GM06990 (cell line): ENCODE measurements around the gene TRHDE.

Experiments
- DNase-seq: peaks from one replicate; pipeline ENCODE4 v3.0.0-alpha.2; 2011; ENCODE audit not compliant: insufficient read length; ENCODE audit errors: extremely low read depth
- H3K27me3 ChIP-seq: replicated peaks from 2 replicates; pipeline ENCODE4 v1.6.0; 2011; ENCODE audit warnings: low read length; ENCODE audit not compliant: control insufficient read depth, insufficient read depth
- H3K36me3 ChIP-seq: 2 replicates; pipeline ENCODE4 v1.5.1; 2011; ENCODE audit warnings: low read length; ENCODE audit not compliant: control insufficient read depth, insufficient read depth
- H3K4me3 ChIP-seq: replicated peaks from 2 replicates; pipeline ENCODE4 v1.5.1; 2011; ENCODE audit warnings: low read depth, mild to moderate bottlenecking, control low read depth, low read length
- TF ChIP-seq, protein P1 (sequence below): IDR thresholded peaks from 2 replicates; pipeline ENCODE4 v1.5.1; 2011; ENCODE audit warnings: low read length, control low read depth, mild to moderate bottlenecking, inconsistent platforms; ENCODE audit not compliant: insufficient read depth, poor library complexity, severe bottlenecking

The TRHDE gene

DNA sequence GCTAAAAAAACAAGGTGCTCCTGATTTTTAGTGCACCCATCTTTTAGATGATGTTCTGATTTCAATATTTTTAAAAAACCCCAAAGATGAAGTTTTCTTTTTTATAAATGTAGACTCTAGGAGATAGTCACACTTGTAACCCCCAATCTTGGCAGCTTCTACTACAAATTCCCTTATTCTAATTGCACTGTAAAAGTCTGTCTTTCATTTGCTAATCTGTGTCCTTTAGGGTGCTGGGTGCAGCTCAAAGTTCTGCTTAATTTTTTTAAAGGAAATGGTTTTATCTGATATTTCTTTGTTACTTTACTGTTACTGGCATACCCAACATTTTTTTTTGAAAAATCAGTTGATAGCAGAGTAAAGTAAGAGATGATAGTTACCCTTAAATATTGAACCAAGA, 172.0 kb downstream of the TRHDE start:
- DNase-seq, result no peak
- Histone ChIP-seq H3K4me3 (no peak overlapping the region), H3K36me3 (no peaks in the 10 kb centered on the region), H3K27me3 (no peaks in the 10 kb centered on the region)
- TF ChIP-seq, protein P1, sequence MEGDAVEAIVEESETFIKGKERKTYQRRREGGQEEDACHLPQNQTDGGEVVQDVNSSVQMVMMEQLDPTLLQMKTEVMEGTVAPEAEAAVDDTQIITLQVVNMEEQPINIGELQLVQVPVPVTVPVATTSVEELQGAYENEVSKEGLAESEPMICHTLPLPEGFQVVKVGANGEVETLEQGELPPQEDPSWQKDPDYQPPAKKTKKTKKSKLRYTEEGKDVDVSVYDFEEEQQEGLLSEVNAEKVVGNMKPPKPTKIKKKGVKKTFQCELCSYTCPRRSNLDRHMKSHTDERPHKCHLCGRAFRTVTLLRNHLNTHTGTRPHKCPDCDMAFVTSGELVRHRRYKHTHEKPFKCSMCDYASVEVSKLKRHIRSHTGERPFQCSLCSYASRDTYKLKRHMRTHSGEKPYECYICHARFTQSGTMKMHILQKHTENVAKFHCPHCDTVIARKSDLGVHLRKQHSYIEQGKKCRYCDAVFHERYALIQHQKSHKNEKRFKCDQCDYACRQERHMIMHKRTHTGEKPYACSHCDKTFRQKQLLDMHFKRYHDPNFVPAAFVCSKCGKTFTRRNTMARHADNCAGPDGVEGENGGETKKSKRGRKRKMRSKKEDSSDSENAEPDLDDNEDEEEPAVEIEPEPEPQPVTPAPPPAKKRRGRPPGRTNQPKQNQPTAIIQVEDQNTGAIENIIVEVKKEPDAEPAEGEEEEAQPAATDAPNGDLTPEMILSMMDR, result no peak

DNA sequence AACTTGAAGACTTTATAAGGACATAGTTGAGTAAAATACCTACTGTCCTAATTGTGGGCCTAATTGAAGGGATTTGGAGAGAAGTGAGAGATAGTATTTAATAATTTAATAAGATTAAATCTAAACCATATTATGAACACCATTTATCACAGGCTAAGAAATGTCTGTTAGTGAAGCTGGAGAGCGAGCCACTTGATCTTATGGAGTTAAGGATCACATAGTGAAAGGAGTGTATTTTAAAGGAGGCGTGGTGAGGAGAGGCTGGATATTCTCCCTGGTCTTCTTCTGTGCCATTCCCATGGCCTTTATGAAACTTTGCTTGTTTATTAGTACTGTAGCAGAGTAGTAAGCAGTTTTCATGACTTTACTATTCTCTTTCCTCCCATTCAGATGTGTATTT, 172.4 kb downstream of the TRHDE start:
- H3K4me3 ChIP-seq, result no peak overlapping the region
- no peaks in the 10 kb centered on the region for H3K36me3 ChIP-seq
- no peak for DNase-seq
- no peaks in the 10 kb centered on the region for H3K27me3 ChIP-seq
- TF ChIP-seq, protein P1, result no peak

DNA sequence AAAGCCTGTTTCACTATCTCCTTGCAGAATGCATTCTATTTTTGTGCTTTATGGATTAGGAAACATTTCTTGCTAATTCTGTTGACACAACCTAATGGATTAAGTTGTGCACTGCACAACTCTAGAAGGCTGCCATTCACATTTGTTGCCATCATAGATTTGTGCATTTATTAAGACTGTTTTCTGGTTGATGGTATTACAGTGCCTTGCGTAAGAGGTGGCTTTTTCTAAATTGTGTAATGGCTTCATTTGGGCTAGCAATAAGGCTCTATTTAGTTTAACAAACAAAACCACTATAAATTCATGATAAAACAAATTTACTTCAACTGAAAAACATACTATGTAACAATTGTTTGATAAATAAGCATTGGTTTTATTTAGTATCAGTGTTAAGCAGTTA, 175.9 kb downstream of the TRHDE start:
- H3K36me3 ChIP-seq, result no peaks in the 10 kb centered on the region
- TF ChIP-seq, protein P1, result no peak
- no peak for DNase-seq
- no peak overlapping the region for H3K4me3 ChIP-seq
- no peaks in the 10 kb centered on the region for H3K27me3 ChIP-seq

DNA sequence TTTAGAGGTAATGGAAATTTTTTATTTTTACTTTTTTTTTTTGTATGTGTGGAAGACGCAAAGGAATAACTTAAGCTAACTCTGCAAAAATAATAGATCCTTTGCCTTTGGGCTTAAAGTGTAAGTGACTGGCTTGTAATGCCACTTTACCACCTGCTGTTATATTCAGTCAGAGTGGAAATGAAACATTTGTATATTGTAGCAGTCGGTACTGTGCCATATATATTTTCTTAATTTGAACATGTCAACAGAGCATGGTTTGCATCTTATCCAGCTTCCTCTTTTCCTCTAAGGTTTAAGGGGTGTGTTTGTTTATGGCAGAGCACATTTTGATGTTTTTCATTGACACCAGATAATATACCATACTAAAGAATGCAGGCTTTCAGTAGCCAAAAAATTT, 176.6 kb downstream of the TRHDE start:
- no peak overlapping the region for H3K4me3 ChIP-seq
- TF ChIP-seq, protein P1, result no peak
- DNase-seq, result no peak
- H3K27me3 ChIP-seq, result no peaks in the 10 kb centered on the region
- H3K36me3 ChIP-seq, result no peaks in the 10 kb centered on the region

DNA sequence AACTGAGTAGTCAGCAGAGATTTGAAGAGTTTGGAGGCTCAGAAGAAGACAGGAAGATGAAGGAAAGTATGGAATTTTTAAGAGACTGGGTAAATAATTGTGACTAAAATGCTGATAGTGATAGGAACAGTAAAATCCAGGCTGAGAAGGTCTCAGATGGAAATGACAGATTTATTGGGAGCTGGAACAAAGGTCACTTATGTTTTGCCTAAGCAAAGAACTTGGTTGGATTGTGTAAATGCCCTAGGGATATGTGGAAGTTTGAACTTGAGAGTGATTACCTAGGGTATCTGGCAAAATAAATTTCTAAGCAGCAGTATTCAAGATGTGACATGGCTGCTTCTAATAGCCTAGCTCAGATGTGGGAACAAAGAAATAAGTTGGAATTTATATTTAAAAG, 180.9 kb downstream of the TRHDE start:
- TF ChIP-seq, protein P1, result no peak
- no peak overlapping the region for H3K4me3 ChIP-seq
- DNase-seq, result no peak
- H3K27me3 ChIP-seq, result no peaks in the 10 kb centered on the region
- no peaks in the 10 kb centered on the region for H3K36me3 ChIP-seq

DNA sequence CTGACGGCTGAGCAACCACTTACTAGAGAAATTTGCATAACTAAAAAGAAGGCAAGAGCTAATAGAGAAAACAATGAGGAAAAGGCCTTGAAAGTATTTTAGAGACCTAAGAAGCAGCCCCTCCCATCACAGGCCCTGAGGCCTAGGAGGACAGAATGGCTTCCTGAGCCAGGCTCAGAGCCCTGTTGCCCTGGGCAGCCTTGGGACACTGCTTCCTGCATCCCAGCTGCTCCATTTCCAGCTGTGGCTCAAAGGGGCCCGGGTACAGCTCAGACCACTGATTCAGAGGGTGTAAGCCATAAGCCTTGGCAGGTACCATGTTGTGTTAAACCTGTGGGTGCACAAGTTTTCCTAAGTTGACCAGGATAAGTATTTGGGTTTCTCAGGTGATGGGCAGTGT, 181.4 kb downstream of the TRHDE start:
- TF ChIP-seq, protein P1, result no peak
- H3K27me3 ChIP-seq, result no peaks in the 10 kb centered on the region
- H3K4me3 ChIP-seq, result no peak overlapping the region
- no peaks in the 10 kb centered on the region for H3K36me3 ChIP-seq
- DNase-seq, result no peak
